Neural progenitor cell (in vitro differentiated cells): ENCODE measurements around the gene KRTAP10-2. TPM values are rescaled to one million over a fixed set of nuclear protein-coding genes. Genes with fewer than 3 reads are reported as not detected.
A peak's percentile ranks its signal among the peaks of the same experiment; 100 is the strongest.

Source experiments
- DNase-seq: peaks from one replicate; pipeline ENCODE4 v3.0.0-alpha.2; 2016; ENCODE audit warnings: low spot score
- H2AFZ ChIP-seq: fragments of 200-600 bp; sonication (generic); replicated peaks from 2 replicates; pipeline ENCODE4 v1.6.1; 2016; ENCODE audit warnings: antibody characterized with exemption
- H3F3A ChIP-seq: fragments of 200-600 bp; sonication (generic); 2 replicates; pipeline ENCODE4 v1.6.1; 2016; ENCODE audit warnings: antibody characterized with exemption, low read depth
- H3K27ac ChIP-seq: fragments of 200-600 bp; sonication (generic); 2 replicates; pipeline ENCODE4 v1.5.1; 2016; ENCODE audit warnings: mild to moderate bottlenecking
- H3K27me3 ChIP-seq: fragments of 200-600 bp; sonication (generic); 2 replicates; pipeline ENCODE4 v1.6.1; 2016; ENCODE audit warnings: mild to moderate bottlenecking, moderate library complexity
- H3K36me3 ChIP-seq: fragments of 200-600 bp; sonication (generic); 2 replicates; pipeline ENCODE4 v1.5.1; 2016
- H3K4me1 ChIP-seq: fragments of 200-600 bp; sonication (generic); 2 replicates; pipeline ENCODE4 v1.6.1; 2016; ENCODE audit warnings: mixed run types
- H3K4me2 ChIP-seq: fragments of 200-600 bp; sonication (generic); 2 replicates; pipeline ENCODE4 v1.6.1; 2016
- H3K4me3 ChIP-seq: fragments of 200-600 bp; sonication (generic); 2 replicates; pipeline ENCODE4 v1.5.1; 2016
- H3K79me2 ChIP-seq: fragments of 200-600 bp; sonication (generic); 2 replicates; pipeline ENCODE4 v1.6.1; 2016; ENCODE audit warnings: low read depth
- H3K9ac ChIP-seq: fragments of 200-600 bp; sonication (generic); 2 replicates; pipeline ENCODE4 v1.6.1; 2016
- H3K9me3 ChIP-seq: fragments of 200-600 bp; sonication (generic); 2 replicates; pipeline ENCODE4 v1.5.1; 2016; ENCODE audit warnings: low read depth
- H4K20me1 ChIP-seq: fragments of 200-600 bp; sonication (generic); 2 replicates; pipeline ENCODE4 v1.6.1; 2016; ENCODE audit warnings: low read depth
- H3K27ac Mint-ChIP-seq: 3 replicates; pipeline ENCODE4 v1.8.0; 2021; ENCODE audit warnings: mixed read lengths
- H3K27me3 Mint-ChIP-seq: 2 replicates; pipeline ENCODE4 v1.8.0; 2022; ENCODE audit warnings: low read depth, mild to moderate bottlenecking, inconsistent platforms, moderate library complexity, mixed read lengths; ENCODE audit not compliant: insufficient read depth
- H3K36me3 Mint-ChIP-seq: 3 replicates; pipeline ENCODE4 v1.8.0; 2021; ENCODE audit warnings: mixed read lengths
- H3K4me1 Mint-ChIP-seq: 3 replicates; pipeline ENCODE4 v1.8.0; 2021; ENCODE audit warnings: mixed read lengths
- H3K4me3 Mint-ChIP-seq: 3 replicates; pipeline ENCODE4 v1.8.0; 2021; ENCODE audit warnings: mild to moderate bottlenecking, moderate library complexity, mixed read lengths
- H3K9me3 Mint-ChIP-seq: 3 replicates; pipeline ENCODE4 v1.8.0; 2020; ENCODE audit warnings: mixed read lengths
- CTCF ChIP-seq: fragments of 200-600 bp; sonication (generic); IDR thresholded peaks from 2 replicates; pipeline ENCODE4 v1.5.1; 2017; ENCODE audit warnings: antibody characterized with exemption, mild to moderate bottlenecking
- EZH2 ChIP-seq: fragments of 200-600 bp; sonication (generic); IDR thresholded peaks from 2 replicates; pipeline ENCODE4 v1.6.1; 2017; ENCODE audit warnings: antibody characterized with exemption, mild to moderate bottlenecking, moderate library complexity
- EZH2phosphoT487 ChIP-seq: fragments of 200-600 bp; sonication (generic); IDR thresholded peaks from 2 replicates; pipeline ENCODE4 v1.6.1; 2017; ENCODE audit warnings: antibody characterized with exemption
- total RNA-seq: library from RNA; depleted of rRNA; stranded (reverse); fragments of >200 nt; gene quantifications from 2 replicates; pipeline ENCODE4 v1.2.3, GENCODE V29; 2015; ENCODE audit warnings: low replicate concordance

The KRTAP10-2 gene
- total RNA-seq, 1 donor from 2014 or later, result not detected

- Histone ChIP-seq H3K4me1 (no peaks in the 10 kb centered on the region), H3K9me3 (no peaks in the 10 kb centered on the region), H4K20me1 (no peaks in the 10 kb centered on the region), H3K27me3 (no peaks in the 10 kb centered on the region), H3K4me3 (no peak overlapping the region), H3K4me2 (no peak overlapping the region), H2AFZ (no peak overlapping the region), H3K9ac (no peak overlapping the region), H3K27ac (no peak overlapping the region), H3K79me2 (no peaks in the 10 kb centered on the region), H3K36me3 (no peaks in the 10 kb centered on the region), H3F3A (no peaks in the 10 kb centered on the region)
- H3K27ac Mint-ChIP-seq, result peak overlapping the region; percentile 21
- H3K9me3 Mint-ChIP-seq, result peaks cover 3% of the 10 kb centered on the region
- peaks cover 17% of the 10 kb centered on the region for H3K4me1 Mint-ChIP-seq
- no peak for DNase-seq
- TF ChIP-seq CTCF, result no peak
- no peak for TF ChIP-seq EZH2phosphoT487
- no peak for TF ChIP-seq EZH2
- peaks cover 7% of the 10 kb centered on the region for H3K27me3 Mint-ChIP-seq
- no peak overlapping the region for H3K4me3 Mint-ChIP-seq
- H3K36me3 Mint-ChIP-seq, result no peaks in the 10 kb centered on the region
Measured at GRCh38 chr21:44556879-44557278, 5.6 kb upstream of the KRTAP10-2 start.

GRCh38 chr21:44555200-44555875 is 4.0 kb upstream of the KRTAP10-2 start:
- Histone ChIP-seq H3K36me3 (no peaks in the 10 kb centered on the region), H3K4me1 (peaks cover 6% of the 10 kb centered on the region), H3K79me2 (no peaks in the 10 kb centered on the region), H3K9ac (no peak overlapping the region), H3K27me3 (no peaks in the 10 kb centered on the region), H4K20me1 (no peaks in the 10 kb centered on the region), H2AFZ (no peak overlapping the region), H3K9me3 (no peaks in the 10 kb centered on the region), H3F3A (no peaks in the 10 kb centered on the region), H3K4me2 (no peak overlapping the region), H3K27ac (no peak overlapping the region), H3K4me3 (no peak overlapping the region)
- Mint-ChIP-seq H3K4me1 (peaks cover 29% of the 10 kb centered on the region), H3K9me3 (no peaks in the 10 kb centered on the region), H3K27me3 (peaks cover 11% of the 10 kb centered on the region), H3K36me3 (no peaks in the 10 kb centered on the region), H3K27ac (peak overlapping the region; percentile 2), H3K4me3 (no peak overlapping the region)
- TF ChIP-seq CTCF (no peak), EZH2phosphoT487 (no peak), EZH2 (no peak)
- no peak for DNase-seq

GRCh38 chr21:44552681-44553080 is 1.4 kb upstream of the KRTAP10-2 start:
- Histone ChIP-seq H2AFZ (no peak overlapping the region), H3K27ac (no peak overlapping the region), H3F3A (peaks cover 9% of the 10 kb centered on the region), H3K9me3 (no peaks in the 10 kb centered on the region), H3K4me1 (peaks cover 24% of the 10 kb centered on the region), H3K4me2 (no peak overlapping the region), H3K36me3 (no peaks in the 10 kb centered on the region), H3K9ac (no peak overlapping the region), H3K27me3 (no peaks in the 10 kb centered on the region), H4K20me1 (no peaks in the 10 kb centered on the region), H3K4me3 (no peak overlapping the region), H3K79me2 (no peaks in the 10 kb centered on the region)
- Mint-ChIP-seq H3K27me3 (peaks cover 6% of the 10 kb centered on the region), H3K9me3 (peaks cover 3% of the 10 kb centered on the region), H3K4me3 (no peak overlapping the region), H3K36me3 (no peaks in the 10 kb centered on the region), H3K4me1 (peaks cover 39% of the 10 kb centered on the region), H3K27ac (no peak overlapping the region)
- TF ChIP-seq EZH2 (no peak), EZH2phosphoT487 (no peak), CTCF (no peak)
- DNase-seq, result no peak
